GM12874 (cell line): ENCODE data around the gene ZNF148.

Experiments
- CTCF ChIP-seq: IDR thresholded peaks from 2 replicates; pipeline ENCODE4 v1.5.1; 2011; ENCODE audit warnings: low read depth, mild to moderate bottlenecking, control low read depth, low read length, moderate library complexity; ENCODE audit not compliant: insufficient read depth

The ZNF148 gene

DNA sequence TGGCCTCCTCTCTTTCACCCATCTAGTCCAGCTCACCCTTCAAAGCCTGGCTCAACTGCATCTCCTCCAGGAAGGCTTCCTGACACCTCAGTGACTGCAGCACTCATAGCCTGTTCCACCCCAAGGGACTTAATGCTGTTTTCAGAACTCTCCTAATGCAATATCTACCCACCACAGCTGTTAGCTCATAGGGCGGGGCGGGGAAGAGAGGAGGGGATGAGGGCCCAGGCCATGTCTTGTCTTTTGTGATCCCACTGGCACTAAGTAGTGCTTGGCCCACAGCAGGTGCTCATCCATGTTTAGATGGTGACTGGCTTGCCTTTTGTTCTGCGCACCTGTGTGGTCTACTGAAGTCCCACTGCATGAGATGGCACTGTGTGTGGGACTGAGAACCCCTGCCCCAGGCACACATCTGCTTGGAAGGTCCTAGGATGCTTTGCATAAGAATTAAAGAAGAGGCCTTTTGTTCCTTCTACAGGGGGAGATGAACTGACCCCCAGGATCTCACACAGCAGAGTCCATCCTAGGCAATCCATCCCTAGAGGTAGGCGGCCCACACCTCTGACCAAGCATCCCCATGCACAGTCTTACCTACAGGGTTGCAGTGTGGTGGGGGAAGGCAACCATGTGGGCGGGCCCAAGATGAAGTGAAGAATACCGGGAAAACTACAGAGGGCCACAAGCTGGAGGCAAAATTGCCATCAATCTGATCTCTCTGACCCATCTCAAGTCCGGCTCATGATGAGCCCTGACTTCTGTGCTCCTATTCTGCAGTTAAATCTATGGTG is 185.6 kb downstream of the ZNF148 start:
- no peak for TF ChIP-seq CTCF

GRCh38 chr3:125188955-125189354 is 186.2 kb downstream of the ZNF148 start:
- TF ChIP-seq CTCF = no peak

DNA sequence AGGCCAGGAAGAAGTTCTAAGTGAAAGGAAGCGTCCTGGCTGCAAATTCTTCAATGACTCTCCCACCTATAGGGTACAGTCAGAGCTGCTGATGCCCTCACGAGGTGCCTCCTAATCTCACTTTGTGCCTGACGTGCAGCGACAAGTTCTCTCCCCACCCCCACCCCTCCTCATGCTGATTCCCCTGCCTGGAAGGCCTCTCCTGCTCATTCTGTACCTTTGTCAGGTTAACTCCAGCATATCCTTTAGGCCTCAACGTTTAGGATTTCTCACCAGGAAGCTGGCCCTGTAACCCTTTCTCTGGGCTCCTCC is 187.6 kb downstream of the ZNF148 start:
- no peak for TF ChIP-seq CTCF

- TF ChIP-seq CTCF = no peak
Measured at GRCh38 chr3:125186800-125187598, 188.1 kb downstream of the ZNF148 start.

DNA sequence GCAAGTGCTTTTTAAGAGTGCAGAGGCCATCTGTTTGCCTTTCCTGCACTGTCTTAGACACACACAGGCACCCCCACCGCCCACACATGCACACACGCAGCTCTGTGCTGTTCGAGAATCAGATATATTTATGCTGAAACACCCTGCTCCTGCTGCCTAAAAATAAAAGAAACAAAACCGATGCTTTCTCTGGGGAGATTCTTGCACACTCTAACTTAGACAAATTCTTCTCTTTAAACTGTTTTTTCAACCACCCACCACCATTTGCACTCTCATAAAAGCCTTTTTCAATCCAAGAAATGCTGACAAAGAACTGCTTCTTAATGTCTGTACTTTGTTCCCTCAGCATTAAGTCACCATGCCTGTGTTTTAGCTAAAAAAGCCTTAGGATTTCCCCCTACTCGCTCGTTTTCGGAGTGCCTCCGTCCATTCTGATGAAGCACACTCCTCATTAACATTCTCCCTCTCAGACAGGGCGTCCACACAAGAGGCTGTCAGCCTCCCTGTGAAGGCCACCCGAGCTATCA is 188.8 kb downstream of the ZNF148 start:
- TF ChIP-seq CTCF = no peak

DNA sequence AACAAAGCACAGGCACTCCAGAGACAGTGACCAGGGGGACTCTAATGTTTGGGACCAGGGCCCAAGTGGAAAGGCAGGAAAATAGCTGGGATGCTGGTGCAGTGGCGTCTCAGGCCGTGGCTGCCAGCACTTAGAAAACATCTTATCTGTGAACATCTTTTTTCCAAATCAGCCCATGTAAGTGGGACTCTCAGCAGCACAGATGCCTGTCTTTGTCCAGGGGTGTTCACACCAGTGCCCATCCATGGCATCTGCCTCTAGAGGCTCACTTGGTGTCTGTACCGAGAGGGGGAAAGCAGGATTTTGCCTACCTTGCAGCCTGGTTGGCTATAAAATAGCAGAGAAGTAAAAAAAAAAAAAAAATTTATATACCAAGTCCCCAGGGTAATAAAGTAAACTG is 189.3 kb downstream of the ZNF148 start:
- no peak for TF ChIP-seq CTCF

DNA sequence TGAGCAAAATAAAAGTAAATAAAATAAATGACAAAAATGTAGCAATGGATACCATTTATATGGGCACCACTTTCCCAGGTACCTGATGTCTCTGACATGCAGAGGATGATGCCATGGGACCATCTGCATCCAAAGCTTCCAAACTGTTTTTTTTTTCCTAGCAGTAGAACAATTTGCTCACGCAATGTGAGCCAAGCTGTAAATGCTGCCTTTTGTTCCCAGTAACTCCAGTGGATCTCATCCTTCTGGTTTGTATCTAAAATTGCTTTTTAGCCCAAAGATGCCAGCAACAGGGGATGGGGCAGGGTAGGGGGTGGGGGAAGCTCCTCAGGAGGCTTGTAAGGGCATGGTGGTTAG is 195.3 kb downstream of the ZNF148 start:
- no peak for TF ChIP-seq CTCF
